ENCODE results near the gene UBN1. TPM values are rescaled to one million over a fixed set of nuclear protein-coding genes. Genes with fewer than 3 reads are reported as not detected.

The UBN1 gene
- polyA plus RNA-seq, 3 donors, result 5.3 to 24.5 (median 7.3) TPM

GRCh38 chr16:4900750-4901149 is 53.5 kb downstream of the UBN1 start:
- H3K9me3 ChIP-seq (replicated peaks in 1 of 2; ENCODE audit: control insufficient read depth in 1 of 2, insufficient read depth in 1 of 2, low read length in 2 of 2), result no peaks in the 10 kb centered on the region
- Mint-ChIP-seq H3K36me3 (no peaks in the 10 kb centered on the region), H3K27ac (no peak overlapping the region), H3K4me1 (no peaks in the 10 kb centered on the region), H3K27me3 (ENCODE audit: low read depth in 3 of 3) (peaks cover 6 to 7% (median 6%) of the 10 kb centered on the region in 3 donors), H3K4me3 (no peak overlapping the region), H3K9me3 (peaks cover 0 to 7% (median 4%) of the 10 kb centered on the region in 7 donors)
- no peaks in the 10 kb centered on the region for H3K27me3 ChIP-seq (ENCODE audit: control insufficient read depth in 2 of 2, insufficient read depth in 2 of 2, low read length in 2 of 2)
- H4K20me1 ChIP-seq (ENCODE audit: insufficient read depth, low read length), result no peaks in the 10 kb centered on the region
- H3K4me3 ChIP-seq (replicated peaks in 1 of 3; ENCODE audit: low read depth in 2 of 3, low read length in 3 of 3), result no peak overlapping the region
- H3K4me1 ChIP-seq (ENCODE audit: control insufficient read depth in 1 of 2, insufficient read depth in 2 of 2, low read length in 2 of 2), result no peaks in the 10 kb centered on the region
- H3K4me2 ChIP-seq (replicated peaks; ENCODE audit: extremely low read depth, low read length, poor library complexity, severe bottlenecking), result no peak overlapping the region
- DNase-seq, result no peak
- no peak overlapping the region for H3K9ac ChIP-seq (ENCODE audit: insufficient read depth, low read length, poor library complexity, severe bottlenecking)
- TF ChIP-seq CTCF (IDR thresholded peaks at IDR 0.05), result no peak
- H3K36me3 ChIP-seq (replicated peaks in 1 of 2; ENCODE audit: control insufficient read depth in 1 of 2, insufficient read depth in 2 of 2, low read length in 2 of 2), result no peaks in the 10 kb centered on the region
- H3K79me2 ChIP-seq (ENCODE audit: insufficient read depth, low read length), result no peaks in the 10 kb centered on the region
- no peak overlapping the region for H3K27ac ChIP-seq (ENCODE audit: low read depth in 1 of 2, low read length in 2 of 2)
- intact Hi-C loops (cut with micrococcal nuclease), result no loop called here
- 98% methylated on average over 10 of the region's 11 CpGs for WGBS (ENCODE audit: insufficient coverage)
- no peak overlapping the region for H2AFZ ChIP-seq (ENCODE audit: insufficient read depth, low read depth, low read length, poor library complexity, severe bottlenecking)

GRCh38 chr16:4902038-4902437 is 54.8 kb downstream of the UBN1 start:
- intact Hi-C loops (cut with micrococcal nuclease), result no loop called here
- H3K27me3 Mint-ChIP-seq (ENCODE audit: low read depth in 3 of 3), result peaks cover 10 to 12% (median 10%) of the 10 kb centered on the region in 3 donors
- DNase-seq, result no peak
- H3K9me3 Mint-ChIP-seq, result peaks cover 0 to 7% (median 4%) of the 10 kb centered on the region in 7 donors
- H3K4me1 ChIP-seq (ENCODE audit: control insufficient read depth in 1 of 2, insufficient read depth in 2 of 2, low read length in 2 of 2), result no peaks in the 10 kb centered on the region
- peaks cover 3% of the 10 kb centered on the region for H3K4me1 Mint-ChIP-seq
- no peak overlapping the region for H3K27ac Mint-ChIP-seq
- TF ChIP-seq CTCF (IDR thresholded peaks at IDR 0.05), result no peak
- H3K27me3 ChIP-seq (ENCODE audit: control insufficient read depth in 2 of 2, insufficient read depth in 2 of 2, low read length in 2 of 2), result no peaks in the 10 kb centered on the region
- no peaks in the 10 kb centered on the region for H3K36me3 ChIP-seq (replicated peaks in 1 of 2; ENCODE audit: control insufficient read depth in 1 of 2, insufficient read depth in 2 of 2, low read length in 2 of 2)
- no peaks in the 10 kb centered on the region for H3K9me3 ChIP-seq (replicated peaks in 1 of 2; ENCODE audit: control insufficient read depth in 1 of 2, insufficient read depth in 1 of 2, low read length in 2 of 2)
- H4K20me1 ChIP-seq (ENCODE audit: insufficient read depth, low read length), result no peaks in the 10 kb centered on the region
- H3K4me3 Mint-ChIP-seq, result no peak overlapping the region
- no peak overlapping the region for H3K4me3 ChIP-seq (replicated peaks in 1 of 3; ENCODE audit: low read depth in 2 of 3, low read length in 3 of 3)
- H2AFZ ChIP-seq (ENCODE audit: insufficient read depth, low read depth, low read length, poor library complexity, severe bottlenecking), result no peak overlapping the region
- H3K9ac ChIP-seq (ENCODE audit: insufficient read depth, low read length, poor library complexity, severe bottlenecking), result no peak overlapping the region
- 93% methylated on average over 13 of the region's 13 CpGs for WGBS (ENCODE audit: insufficient coverage)
- no peak overlapping the region for H3K27ac ChIP-seq (ENCODE audit: low read depth in 1 of 2, low read length in 2 of 2)
- H3K4me2 ChIP-seq (replicated peaks; ENCODE audit: extremely low read depth, low read length, poor library complexity, severe bottlenecking), result no peak overlapping the region
- H3K36me3 Mint-ChIP-seq, result no peaks in the 10 kb centered on the region
- H3K79me2 ChIP-seq (ENCODE audit: insufficient read depth, low read length), result no peaks in the 10 kb centered on the region
